HepG2 (cell line): ENCODE data around the gene NPPA. TPM values are rescaled to one million over a fixed set of nuclear protein-coding genes. Genes with fewer than 3 reads are reported as not detected.

Source experiments
- ATF7 ChIP-seq, 2 experiments: fragments of 450-650 bp in 1 of 2; sonication (generic) in 1 of 2; formaldehyde crosslinking in 1 of 2; IDR thresholded peaks; 2 replicates each; pipeline versions ENCODE4 v1.4.0 to v1.6.1; 2016 to 2020; ENCODE audit warnings: antibody characterized with exemption in 1 of 2, mild to moderate bottlenecking in 1 of 2, missing genetic modification reagents in 1 of 2
- CENPX ChIP-seq: sonication (generic); formaldehyde crosslinking; IDR thresholded peaks from 2 replicates; pipeline ENCODE4 v1.9.0; 2021; ENCODE audit warnings: mild to moderate bottlenecking, missing genetic modification reagents, moderate library complexity
- ISL2 ChIP-seq: sonication (generic); formaldehyde crosslinking; IDR thresholded peaks from 2 replicates; pipeline ENCODE4 v1.5.0; 2020; ENCODE audit warnings: missing genetic modification reagents
- NCOA1 ChIP-seq: sonication (generic); formaldehyde crosslinking; IDR thresholded peaks from 2 replicates; pipeline ENCODE4 v1.9.0; 2021; ENCODE audit warnings: missing genetic modification reagents
- NFE2 ChIP-seq: sonication (generic); formaldehyde crosslinking; IDR thresholded peaks from 2 replicates; pipeline ENCODE4 v1.4.0; 2020; ENCODE audit warnings: missing genetic modification reagents
- NFYC ChIP-seq: IDR thresholded peaks from 2 replicates; pipeline ENCODE4 v1.6.1; 2016; ENCODE audit warnings: missing genetic modification reagents, missing compliant biosample characterization
- PAX8 ChIP-seq: sonication (generic); formaldehyde crosslinking; IDR thresholded peaks from 2 replicates; pipeline ENCODE4 v1.8.0; 2022; ENCODE audit warnings: mild to moderate bottlenecking, missing genetic modification reagents, borderline replicate concordance
- SAFB2 ChIP-seq: sonication (generic); formaldehyde crosslinking; IDR thresholded peaks from 2 replicates; pipeline ENCODE4 v1.5.1; 2020; ENCODE audit warnings: missing genetic modification reagents, low read depth, mild to moderate bottlenecking, borderline replicate concordance
- SMC3 ChIP-seq: IDR thresholded peaks from 2 replicates; pipeline ENCODE4 v1.6.1; 2011; ENCODE audit warnings: low read length, improper control_type of control experiment
- SP5 ChIP-seq: IDR thresholded peaks from 2 replicates; pipeline ENCODE4 v1.6.1; 2016; ENCODE audit warnings: low read depth, borderline replicate concordance
- TGIF2 ChIP-seq: IDR thresholded peaks from 2 replicates; pipeline ENCODE4 v1.6.1; 2016; ENCODE audit warnings: control low read depth, missing compliant biosample characterization
- U2AF1 ChIP-seq: fragments of 200-400 bp; formaldehyde crosslinking; optimal IDR thresholded peaks from 2 replicates; pipeline ENCODE3; 2017; ENCODE audit warnings: mild to moderate bottlenecking, low read depth, low read length
- XBP1 ChIP-seq: sonication (generic); formaldehyde crosslinking; IDR thresholded peaks from 2 replicates; pipeline ENCODE4 v1.5.0; 2020; ENCODE audit warnings: missing genetic modification reagents
- ZBTB20 ChIP-seq: sonication (generic); formaldehyde crosslinking; IDR thresholded peaks from 2 replicates; pipeline ENCODE4 v1.8.1; 2023; ENCODE audit warnings: missing genetic modification reagents, low read depth, mild to moderate bottlenecking, borderline replicate concordance
- ZC3H4 ChIP-seq: sonication (generic); formaldehyde crosslinking; IDR thresholded peaks from 2 replicates; pipeline ENCODE4 v1.4.0; 2020; ENCODE audit warnings: missing genetic modification reagents, borderline replicate concordance
- ZMYM3 ChIP-seq: sonication (generic); formaldehyde crosslinking; IDR thresholded peaks from 2 replicates; pipeline ENCODE4 v1.5.1; 2020; ENCODE audit warnings: mild to moderate bottlenecking, missing genetic modification reagents
- ZNF10 ChIP-seq: sonication (generic); formaldehyde crosslinking; IDR thresholded peaks from 2 replicates; pipeline ENCODE4 v1.4.0; 2020; ENCODE audit warnings: mild to moderate bottlenecking, low read depth, missing genetic modification reagents, borderline replicate concordance
- ZNF296 ChIP-seq: sonication (generic); formaldehyde crosslinking; conservative IDR thresholded peaks from 2 replicates; pipeline ENCODE4 v1.5.0; 2020; ENCODE audit warnings: mild to moderate bottlenecking, missing genetic modification reagents
- ZNF333 ChIP-seq: sonication (generic); formaldehyde crosslinking; IDR thresholded peaks from 2 replicates; pipeline ENCODE4 v1.4.0; 2020; ENCODE audit warnings: mild to moderate bottlenecking, missing genetic modification reagents, borderline replicate concordance
- ZNF703 ChIP-seq: sonication (generic); formaldehyde crosslinking; IDR thresholded peaks from 2 replicates; pipeline ENCODE4 v1.5.1; 2020; ENCODE audit warnings: missing genetic modification reagents, mild to moderate bottlenecking, moderate library complexity, borderline replicate concordance
- ZNF720 ChIP-seq: sonication (generic); formaldehyde crosslinking; IDR thresholded peaks from 2 replicates; pipeline ENCODE4 v1.4.0; 2020; ENCODE audit warnings: missing genetic modification reagents
- ZNF724P ChIP-seq: sonication (generic); formaldehyde crosslinking; IDR thresholded peaks from 2 replicates; pipeline ENCODE4 v1.8.0; 2022; ENCODE audit warnings: missing genetic modification reagents, borderline replicate concordance
- ZNF761 ChIP-seq: sonication (generic); formaldehyde crosslinking; conservative IDR thresholded peaks from 2 replicates; pipeline ENCODE4 v1.4.0; 2020; ENCODE audit warnings: mild to moderate bottlenecking, missing genetic modification reagents
- polyA plus RNA-seq, 8 experiments: library from polyadenylated mRNA; depleted of rRNA in 3 of 8; stranded (reverse) in 7 of 8; unstranded in 1 of 8; fragments of >200 nt; fragmentation: Illumina TruSeq in 4 of 8; extraction: Trizol in 4 of 8; gene quantifications; 2 replicates each; pipeline versions ENCODE4 v1.2.1 to v1.2.3, GENCODE V29; 2011 to 2016; ENCODE audit warnings: low read depth in 4 of 8, missing spikeins in 1 of 8, mixed read lengths in 1 of 8; ENCODE audit not compliant: insufficient read depth in 1 of 8
- total RNA-seq, 5 experiments: library from RNA; depleted of rRNA; stranded (reverse); fragments of >200 nt; fragmentation: Illumina TruSeq; extraction: Trizol; gene quantifications; 2 replicates each; pipeline ENCODE4 v1.2.3, GENCODE V29; 2016; ENCODE audit warnings: low read depth in 1 of 5
- TF ChIP-seq, protein P1 (sequence below): sonication (generic); formaldehyde crosslinking; IDR thresholded peaks from 2 replicates; pipeline ENCODE4 v1.9.0; 2022; ENCODE audit warnings: missing genetic modification reagents, mild to moderate bottlenecking, borderline replicate concordance
- TF ChIP-seq, protein P2 (sequence below): sonication (generic); formaldehyde crosslinking; IDR thresholded peaks from 2 replicates; pipeline ENCODE4 v1.9.0; 2021; ENCODE audit warnings: missing genetic modification reagents, mild to moderate bottlenecking, borderline replicate concordance
- TF ChIP-seq, protein P3 (sequence below): sonication (generic); formaldehyde crosslinking; IDR thresholded peaks from 2 replicates; pipeline ENCODE4 v1.8.1; 2023; ENCODE audit warnings: mild to moderate bottlenecking, missing genetic modification reagents

NPPA gene
- total and polyA plus RNA-seq, 2 of the 13 experiments (the other 11 are each of a cell fraction or from before 2014, with no cell fraction given) = not detected

DNA sequence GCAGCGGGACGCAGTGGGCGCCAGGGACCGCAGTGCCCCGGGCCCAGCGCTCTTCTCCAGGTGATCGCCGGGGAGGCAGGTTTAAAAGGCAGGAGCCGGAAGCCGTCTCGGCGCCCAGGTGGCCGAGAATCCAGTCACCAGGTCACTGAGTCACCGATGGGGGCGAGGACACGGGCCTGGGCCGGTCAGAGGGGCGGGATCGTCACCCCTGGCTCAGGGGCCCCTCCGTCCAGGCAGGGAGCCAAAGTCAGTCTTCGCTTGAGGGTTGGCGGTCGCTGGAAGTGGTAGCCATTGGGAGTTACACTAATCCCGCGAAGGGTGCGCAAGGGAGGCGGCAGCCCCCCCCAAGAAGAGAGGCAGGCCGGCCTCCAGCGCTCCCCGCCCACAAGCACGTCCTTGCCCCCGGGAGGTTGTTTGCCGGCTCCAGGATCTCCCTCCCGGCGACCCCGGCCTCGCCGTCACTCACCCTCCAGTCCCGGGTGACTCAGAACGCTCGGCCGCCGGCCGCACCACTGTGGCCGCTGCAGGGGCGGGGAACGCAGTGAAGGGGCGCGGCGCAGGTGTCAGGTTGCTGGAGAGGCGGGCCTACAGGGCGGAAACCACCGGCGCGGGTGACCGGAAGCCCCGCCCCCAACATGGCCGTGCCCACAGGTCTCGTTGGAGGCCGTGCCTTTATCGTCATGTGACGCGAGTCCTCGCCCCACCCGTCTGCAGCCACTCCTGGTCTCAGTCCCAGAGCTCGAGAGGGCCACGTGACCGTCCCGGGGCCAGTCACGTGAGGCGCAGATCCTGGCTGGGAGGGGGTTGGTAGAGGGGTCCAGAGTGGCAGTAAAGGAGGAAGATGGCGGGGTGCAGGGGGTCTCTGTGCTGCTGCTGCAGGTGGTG is 41.9 kb downstream of the NPPA start, which contains the start of the genes CLCN6 and MTHFR (continued):
- peak; percentile 90 for TF ChIP-seq NFYC (CRISPR knock-in tag)
- no peak for TF ChIP-seq ZNF720 (CRISPR knock-in tag)
- TF ChIP-seq ISL2 (CRISPR knock-in tag) = peak; percentile 59
- TF ChIP-seq ZNF724P (CRISPR knock-in tag) = peak; percentile 26
- TF ChIP-seq ZNF296 (CRISPR knock-in tag) = no peak
- TF ChIP-seq, protein P1, sequence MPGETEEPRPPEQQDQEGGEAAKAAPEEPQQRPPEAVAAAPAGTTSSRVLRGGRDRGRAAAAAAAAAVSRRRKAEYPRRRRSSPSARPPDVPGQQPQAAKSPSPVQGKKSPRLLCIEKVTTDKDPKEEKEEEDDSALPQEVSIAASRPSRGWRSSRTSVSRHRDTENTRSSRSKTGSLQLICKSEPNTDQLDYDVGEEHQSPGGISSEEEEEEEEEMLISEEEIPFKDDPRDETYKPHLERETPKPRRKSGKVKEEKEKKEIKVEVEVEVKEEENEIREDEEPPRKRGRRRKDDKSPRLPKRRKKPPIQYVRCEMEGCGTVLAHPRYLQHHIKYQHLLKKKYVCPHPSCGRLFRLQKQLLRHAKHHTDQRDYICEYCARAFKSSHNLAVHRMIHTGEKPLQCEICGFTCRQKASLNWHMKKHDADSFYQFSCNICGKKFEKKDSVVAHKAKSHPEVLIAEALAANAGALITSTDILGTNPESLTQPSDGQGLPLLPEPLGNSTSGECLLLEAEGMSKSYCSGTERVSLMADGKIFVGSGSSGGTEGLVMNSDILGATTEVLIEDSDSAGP (CRISPR knock-in tag) = peak; percentile 85
- 0 out of 2 replicates have a peak, but pooled peaks have one; percentile 22 for TF ChIP-seq SAFB2
- no peak for TF ChIP-seq ZBTB20 (CRISPR knock-in tag)
- TF ChIP-seq, protein P2, sequence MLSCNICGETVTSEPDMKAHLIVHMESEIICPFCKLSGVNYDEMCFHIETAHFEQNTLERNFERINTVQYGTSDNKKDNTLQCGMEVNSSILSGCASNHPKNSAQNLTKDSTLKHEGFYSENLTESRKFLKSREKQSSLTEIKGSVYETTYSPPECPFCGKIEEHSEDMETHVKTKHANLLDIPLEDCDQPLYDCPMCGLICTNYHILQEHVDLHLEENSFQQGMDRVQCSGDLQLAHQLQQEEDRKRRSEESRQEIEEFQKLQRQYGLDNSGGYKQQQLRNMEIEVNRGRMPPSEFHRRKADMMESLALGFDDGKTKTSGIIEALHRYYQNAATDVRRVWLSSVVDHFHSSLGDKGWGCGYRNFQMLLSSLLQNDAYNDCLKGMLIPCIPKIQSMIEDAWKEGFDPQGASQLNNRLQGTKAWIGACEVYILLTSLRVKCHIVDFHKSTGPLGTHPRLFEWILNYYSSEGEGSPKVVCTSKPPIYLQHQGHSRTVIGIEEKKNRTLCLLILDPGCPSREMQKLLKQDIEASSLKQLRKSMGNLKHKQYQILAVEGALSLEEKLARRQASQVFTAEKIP (CRISPR knock-in tag) = no peak
- TF ChIP-seq ZNF761 (CRISPR knock-in tag) = no peak
- no peak for TF ChIP-seq ZC3H4 (CRISPR knock-in tag)
- TF ChIP-seq ZNF333 (CRISPR knock-in tag) = no peak
- no peak for TF ChIP-seq ATF7 (IDR thresholded peaks at IDR 0.05)
- TF ChIP-seq ATF7 (CRISPR knock-in tag; IDR thresholded peaks at IDR 0.05) = peak; percentile 48
- TF ChIP-seq ZMYM3 (CRISPR knock-in tag) = no peak; the same call in 1 of the 2 replicates
- TF ChIP-seq NFE2 (CRISPR knock-in tag) = no peak
- TF ChIP-seq NCOA1 (CRISPR knock-in tag) = 0 out of 2 replicates have a peak, but pooled peaks have one; percentile 21
- TF ChIP-seq SMC3 = no peak
- peak; percentile 42; the same call in 1 of the 2 replicates for TF ChIP-seq TGIF2 (CRISPR knock-in tag)
- TF ChIP-seq, protein P3, sequence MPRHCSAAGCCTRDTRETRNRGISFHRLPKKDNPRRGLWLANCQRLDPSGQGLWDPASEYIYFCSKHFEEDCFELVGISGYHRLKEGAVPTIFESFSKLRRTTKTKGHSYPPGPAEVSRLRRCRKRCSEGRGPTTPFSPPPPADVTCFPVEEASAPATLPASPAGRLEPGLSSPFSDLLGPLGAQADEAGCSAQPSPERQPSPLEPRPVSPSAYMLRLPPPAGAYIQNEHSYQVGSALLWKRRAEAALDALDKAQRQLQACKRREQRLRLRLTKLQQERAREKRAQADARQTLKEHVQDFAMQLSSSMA (CRISPR knock-in tag) = 0 out of 2 replicates have a peak, but pooled peaks have one; percentile 54
- no peak for TF ChIP-seq ZNF10
- peak; percentile 98; the same call in 1 of the 2 replicates for TF ChIP-seq ZNF703 (CRISPR knock-in tag)
- no peak for TF ChIP-seq CENPX (CRISPR knock-in tag)
- peak; percentile 62 for TF ChIP-seq U2AF1
- peak; percentile 70; the same call in 1 of the 2 replicates for TF ChIP-seq SP5 (CRISPR knock-in tag)
- TF ChIP-seq XBP1 = peak; percentile 30; the same call in 1 of the 2 replicates
- no peak; the same call in 1 of the 2 replicates for TF ChIP-seq PAX8 (CRISPR knock-in tag)
